Activated CD4-positive, alpha-beta T cell treated with anti-CD3 and anti-CD28 coated beads, Interleukin-2, amount 50 U/mL, for 1 hour (primary cell): ENCODE results near the gene OR1S2.
"Not testable (repeated sequence)": the region's sequence is repeated elsewhere in the genome, so short reads cannot be mapped to it uniquely, and the experiment has no call there.

Experiments
- DNase-seq: peaks from one replicate; pipeline ENCODE4 v3.0.0-alpha.2; 2020

The OR1S2 gene, protein sequence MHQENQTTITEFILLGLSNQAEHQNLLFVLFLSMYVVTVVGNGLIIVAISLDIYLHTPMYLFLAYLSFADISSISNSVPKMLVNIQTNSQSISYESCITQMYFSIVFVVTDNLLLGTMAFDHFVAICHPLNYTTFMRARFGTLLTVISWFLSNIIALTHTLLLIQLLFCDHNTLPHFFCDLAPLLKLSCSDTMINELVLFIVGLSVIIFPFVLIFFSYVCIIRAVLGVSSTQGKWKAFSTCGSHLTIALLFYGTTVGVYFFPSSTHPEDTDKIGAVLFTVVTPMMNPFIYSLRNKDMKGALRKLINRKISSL

DNA sequence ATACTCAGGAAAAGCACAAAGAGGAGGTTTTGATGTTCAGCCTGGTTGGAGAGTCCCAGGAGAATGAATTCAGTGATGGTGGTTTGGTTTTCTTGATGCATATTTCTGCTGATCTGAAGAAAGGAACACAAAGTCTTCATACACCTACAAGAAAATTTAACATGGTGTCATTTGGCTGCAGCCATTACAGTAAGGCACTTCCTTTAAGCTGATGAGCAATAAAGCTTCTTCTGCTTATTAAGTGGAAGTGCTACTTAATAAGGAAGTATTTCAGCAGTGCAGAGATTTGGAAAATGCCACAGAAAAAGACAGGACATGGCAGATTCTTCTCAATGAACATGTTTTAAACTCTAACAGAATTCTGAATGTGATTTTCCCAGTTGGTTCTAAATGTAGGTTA, at the start of gene OR1S2:
TSS of gene OR1S2 (minus strand) at position 101 of the 400 bp plus-strand sequence. CDS start at position 101, 0 bp downstream.
- DNase-seq: no peak

DNA sequence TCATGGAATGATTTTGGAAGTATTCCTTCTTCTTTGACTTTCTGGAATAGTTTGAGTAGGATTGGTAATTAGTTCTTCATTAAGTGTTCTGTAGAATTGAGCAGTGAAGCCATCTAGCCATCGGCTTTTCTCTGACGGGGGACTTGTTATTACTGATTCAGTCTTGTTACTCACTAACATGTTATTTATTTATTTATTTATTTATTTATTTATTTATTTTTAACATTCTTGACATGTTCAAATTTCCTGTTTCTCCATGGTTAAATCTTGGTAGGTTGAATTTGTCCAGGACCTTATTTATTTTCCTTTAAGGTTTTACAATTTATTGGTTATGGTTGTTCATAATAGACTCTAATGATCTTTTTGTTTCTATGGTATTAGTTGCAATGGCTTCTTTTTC, 40.0 kb upstream of the OR1S2 start:
- no peak for DNase-seq

DNA sequence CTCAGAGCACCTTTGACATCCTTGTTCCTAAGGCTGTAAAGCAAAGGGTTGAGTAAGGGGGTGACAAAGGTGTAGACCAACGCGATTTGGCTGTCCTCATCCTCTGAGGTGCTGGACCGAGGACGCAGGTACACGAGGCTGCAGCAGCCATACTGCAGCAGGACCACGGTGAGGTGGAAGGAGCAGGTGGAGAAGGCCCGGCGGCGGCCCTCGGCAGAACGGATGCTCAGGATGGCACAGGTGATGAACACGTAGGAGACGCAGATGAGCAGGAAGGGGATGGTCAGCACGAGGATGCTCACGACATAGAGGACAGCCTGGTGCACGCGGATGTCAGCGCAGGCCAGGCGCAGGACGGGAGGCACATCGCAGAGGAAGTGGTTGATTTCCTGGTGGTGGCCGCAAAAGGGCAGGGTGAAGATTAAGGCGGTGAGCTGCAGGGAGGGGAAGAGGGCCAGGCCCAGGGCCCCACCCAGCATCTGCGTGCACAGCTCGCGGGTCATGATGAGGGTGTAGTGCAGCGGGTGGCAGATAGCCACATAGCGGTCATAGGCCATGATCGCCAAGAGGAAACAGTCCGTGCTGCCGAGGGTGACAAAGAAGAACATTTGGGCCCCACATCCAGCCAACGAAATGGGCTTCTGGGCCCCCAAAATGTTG, 24.1 kb upstream of the OR1S2 start:
- no peak for DNase-seq

- DNase-seq: no peak
Measured at GRCh38 chr11:58222721-58223120, 18.8 kb upstream of the OR1S2 start.

DNA sequence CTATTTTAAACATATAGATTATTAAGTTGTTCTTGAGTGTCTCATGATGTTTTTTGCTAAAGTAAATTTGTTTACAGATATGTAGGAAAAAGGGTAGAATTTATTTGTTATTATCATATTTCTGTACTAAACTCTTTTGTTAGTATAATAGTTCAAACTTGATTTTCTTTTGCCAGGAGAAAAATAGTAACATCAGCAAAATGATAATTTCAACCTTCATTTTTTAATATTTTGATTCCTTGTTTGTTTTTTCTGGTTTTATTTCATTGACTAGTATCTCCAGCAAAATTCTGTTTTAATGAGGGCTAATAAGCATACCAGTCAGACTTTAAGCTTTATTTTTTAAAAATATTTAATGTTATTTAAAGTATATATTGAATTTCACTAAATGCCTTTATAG, 12.5 kb upstream of the OR1S2 start:
- DNase-seq: no peak

- DNase-seq: not testable (repeated sequence)
Measured at GRCh38 chr11:58212420-58212819, 8.5 kb upstream of the OR1S2 start, which contains the start of gene OR1S1. Gene OR1S1 (plus strand): TSS chr11:58212720.

GRCh38 chr11:58199271-58199670, 4.7 kb downstream of the OR1S2 start:
- DNase-seq: no peak

GRCh38 chr11:58195939-58196338, 8.0 kb downstream of the OR1S2 start:
- DNase-seq: no peak

GRCh38 chr11:58193391-58193790, 10.6 kb downstream of the OR1S2 start:
- DNase-seq: no peak

DNA sequence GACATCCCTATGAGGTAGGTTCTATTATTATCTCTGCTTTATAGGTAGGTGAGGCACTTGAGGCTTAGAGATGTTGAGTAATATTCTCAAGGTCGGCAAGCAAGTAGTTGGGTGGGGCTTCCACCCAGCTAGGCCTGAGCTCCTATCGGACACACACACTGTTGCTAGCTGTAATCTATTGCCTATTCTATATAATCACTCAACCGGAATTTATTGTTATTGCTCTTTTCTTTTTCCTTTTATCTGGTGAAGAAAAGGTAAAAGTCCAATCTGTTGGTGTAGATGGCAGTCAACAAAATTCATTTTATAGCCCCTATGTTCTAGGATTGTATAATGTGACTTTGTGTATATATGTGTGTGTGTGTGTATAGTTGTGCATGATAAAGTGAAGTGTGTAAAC, 11.7 kb downstream of the OR1S2 start:
- DNase-seq: no peak

DNA sequence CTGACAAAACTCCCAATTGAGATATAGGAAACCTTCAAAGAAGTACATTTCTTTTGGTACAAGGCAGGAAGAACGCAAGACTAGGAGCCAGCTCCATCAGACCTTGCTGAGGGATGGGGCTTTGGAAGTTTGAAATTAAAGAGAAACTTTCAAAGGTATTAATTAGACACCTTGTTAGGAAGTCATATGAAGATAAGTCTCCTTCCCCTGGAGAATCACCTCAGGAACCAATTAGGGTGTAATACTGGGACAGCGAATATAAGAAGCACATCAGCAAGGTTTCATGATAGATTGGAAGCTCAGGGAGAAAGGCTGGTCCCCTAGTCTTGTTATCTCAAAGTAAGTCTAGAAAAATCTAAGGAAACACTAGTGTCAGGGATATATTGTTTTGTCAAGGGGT, 15.2 kb downstream of the OR1S2 start, which contains the start of gene OR9Q2:
TSS of gene OR9Q2 (plus strand) at position 301 of the 400 bp plus-strand sequence. CDS start 1,421 bp downstream, outside the sequence.
- no peak for DNase-seq

DNA sequence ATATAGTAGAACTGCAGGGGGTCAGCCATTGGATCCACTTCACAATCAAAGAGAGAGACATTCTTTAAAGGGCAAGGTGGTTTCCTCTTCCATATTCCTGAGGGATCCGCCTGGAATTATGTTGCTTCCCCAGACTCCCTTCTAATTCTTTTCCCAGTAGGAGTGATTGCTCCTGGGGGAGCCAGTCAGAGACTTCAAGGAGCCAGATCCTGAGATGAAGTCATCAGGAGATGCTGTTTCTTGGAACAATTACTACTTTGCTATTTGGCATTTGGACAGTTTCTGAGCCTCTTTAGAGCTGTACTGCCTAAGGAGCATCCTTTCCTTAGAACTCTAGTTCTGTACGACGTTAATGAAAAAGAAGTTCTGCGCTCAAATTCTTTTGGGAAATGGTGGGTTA, 17.0 kb downstream of the OR1S2 start:
- DNase-seq: no peak

DNA sequence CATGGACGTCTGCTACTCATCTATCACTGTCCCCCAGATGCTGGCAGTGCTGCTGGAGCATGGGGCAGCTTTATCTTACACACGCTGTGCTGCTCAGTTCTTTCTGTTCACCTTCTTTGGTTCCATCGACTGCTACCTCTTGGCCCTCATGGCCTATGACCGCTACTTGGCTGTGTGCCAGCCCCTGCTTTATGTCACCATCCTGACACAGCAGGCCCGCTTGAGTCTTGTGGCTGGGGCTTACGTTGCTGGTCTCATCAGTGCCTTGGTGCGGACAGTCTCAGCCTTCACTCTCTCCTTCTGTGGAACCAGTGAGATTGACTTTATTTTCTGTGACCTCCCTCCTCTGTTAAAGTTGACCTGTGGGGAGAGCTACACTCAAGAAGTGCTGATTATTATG, 24.3 kb downstream of the OR1S2 start:
- DNase-seq: no peak

DNA sequence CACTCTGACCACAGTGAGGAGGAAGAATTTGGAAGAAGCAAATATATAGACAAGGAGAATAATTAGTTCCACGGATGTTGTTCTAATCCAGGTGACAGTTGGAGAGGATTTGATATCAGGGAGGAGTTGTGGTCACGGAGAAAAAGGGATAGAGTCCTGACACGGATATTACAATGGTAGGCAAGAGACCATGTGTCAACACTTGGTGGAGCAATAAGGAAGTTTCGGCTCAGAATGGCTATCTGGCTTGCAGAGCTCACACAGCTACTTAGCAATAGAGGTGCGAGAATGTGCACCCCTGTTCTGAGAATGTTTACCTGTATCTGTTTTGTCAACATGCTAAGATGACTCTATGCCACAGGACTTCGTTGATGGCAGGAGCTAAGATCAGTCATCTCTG, 25.5 kb downstream of the OR1S2 start:
- DNase-seq: no peak

DNA sequence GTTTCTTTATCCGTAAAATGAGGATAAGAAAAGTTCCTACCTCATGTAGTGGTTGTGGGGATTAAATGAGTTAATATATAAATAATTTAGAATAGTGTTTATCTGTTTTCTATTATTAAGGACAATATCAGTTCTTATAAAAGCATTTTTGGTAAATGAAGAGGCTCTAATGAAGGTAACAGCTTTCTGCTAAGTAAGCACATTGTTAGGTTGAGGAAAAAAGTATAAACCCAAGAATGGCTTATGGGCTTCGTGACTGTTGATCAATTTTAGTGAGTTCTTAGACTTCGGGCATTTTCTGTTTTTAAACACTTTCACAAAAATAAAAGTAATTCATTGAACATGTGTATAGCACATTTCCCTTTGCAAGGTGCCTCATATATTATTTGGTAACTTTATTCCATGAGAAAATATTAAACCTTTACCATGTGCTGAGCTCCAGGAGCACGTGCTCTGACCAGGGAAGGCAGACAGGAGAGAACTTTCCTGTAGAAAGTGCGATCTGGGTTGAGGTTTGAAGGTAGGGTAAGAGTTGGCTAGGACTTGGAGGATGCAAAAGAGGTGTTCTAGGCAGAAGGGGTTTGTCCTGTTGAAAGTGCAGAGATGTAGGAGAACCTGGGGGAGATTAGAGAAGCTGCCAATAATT, 26.4 kb downstream of the OR1S2 start:
- DNase-seq: no peak

- no peak for DNase-seq
Measured at GRCh38 chr11:58165504-58166106, 38.3 kb downstream of the OR1S2 start.

DNA sequence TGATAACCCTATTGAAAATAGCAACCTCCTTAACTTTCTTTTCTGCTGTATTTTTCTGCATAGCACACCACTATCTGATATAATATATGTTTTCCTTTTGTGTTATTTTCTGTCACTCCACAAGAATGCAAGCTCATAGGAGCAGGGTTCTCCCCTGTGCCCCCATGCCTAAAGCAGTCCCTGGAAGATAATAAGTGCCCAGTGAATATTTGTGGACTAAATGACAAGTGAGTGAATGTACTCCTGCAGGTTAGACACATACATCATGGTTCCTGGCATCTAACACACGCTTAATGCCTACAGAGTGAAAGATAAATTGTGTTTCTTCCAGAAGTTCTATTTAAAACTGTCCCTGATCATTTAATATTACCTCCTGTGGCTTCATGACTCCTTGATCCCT, 39.0 kb downstream of the OR1S2 start:
- no peak for DNase-seq

DNA sequence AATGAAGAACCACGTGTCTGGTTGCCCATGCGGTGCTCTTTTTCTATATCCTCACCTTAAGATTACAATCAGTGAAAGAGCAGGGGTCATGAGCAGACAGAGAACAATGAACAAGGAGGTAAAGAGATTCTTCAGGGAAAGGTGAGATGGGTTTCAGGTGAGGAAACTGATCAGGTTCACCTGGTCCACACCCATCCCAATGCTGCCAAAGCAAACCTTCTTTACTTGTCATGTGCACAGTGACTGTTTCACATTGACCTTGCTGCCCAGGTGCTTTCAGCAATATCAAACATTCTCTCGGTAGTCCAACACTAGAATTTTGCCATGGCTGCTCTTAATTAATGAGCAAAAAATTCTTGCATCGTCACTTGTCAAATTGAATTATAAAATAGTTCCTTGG, 39.6 kb downstream of the OR1S2 start:
- DNase-seq: no peak
